HepG2 (cell line): ENCODE results near the gene UBL4B. TPM values are rescaled to one million over a fixed set of nuclear protein-coding genes. Genes with fewer than 3 reads are reported as not detected.

Experiments used
- DDIT3 ChIP-seq: sonication (generic); formaldehyde crosslinking; IDR thresholded peaks from 2 replicates; pipeline ENCODE4 v1.4.0; 2020; ENCODE audit warnings: mild to moderate bottlenecking, missing genetic modification reagents
- DNMT1 ChIP-seq: sonication (generic); formaldehyde crosslinking; IDR thresholded peaks from 2 replicates; pipeline ENCODE4 v1.5.1; 2020; ENCODE audit warnings: mild to moderate bottlenecking, missing genetic modification reagents
- FOXK1 ChIP-seq: sonication (generic); formaldehyde crosslinking; IDR thresholded peaks from 2 replicates; pipeline ENCODE4 v1.4.0; 2020; ENCODE audit warnings: low read depth, missing genetic modification reagents, borderline replicate concordance
- HCFC1 ChIP-seq: fragments of 150-350 bp; IDR thresholded peaks from 2 replicates; pipeline ENCODE4 v1.6.1; 2014; ENCODE audit warnings: low read depth, low read length
- KLF9 ChIP-seq: IDR thresholded peaks from 2 replicates; pipeline ENCODE4 v1.6.1; 2016; ENCODE audit warnings: low read depth
- MBNL3 ChIP-seq: fragments of 250-450 bp; sonication (Bioruptor Pico); conservative IDR thresholded peaks from 2 replicates; pipeline ENCODE4 v1.8.0; 2022; ENCODE audit warnings: mild to moderate bottlenecking, inconsistent platforms
- PAF1 ChIP-seq: IDR thresholded peaks from 2 replicates; pipeline ENCODE4 v1.6.1; 2016; ENCODE audit warnings: missing genetic modification reagents, missing compliant biosample characterization
- PRDM4 ChIP-seq: sonication (generic); formaldehyde crosslinking; IDR thresholded peaks from 2 replicates; pipeline ENCODE4 v1.9.0; 2021; ENCODE audit warnings: missing genetic modification reagents, borderline replicate concordance
- SNRNP70 ChIP-seq: fragments of 200-400 bp; formaldehyde crosslinking; IDR thresholded peaks from 2 replicates; pipeline ENCODE4 v1.6.1; 2017; ENCODE audit warnings: mild to moderate bottlenecking, low read depth, low read length, moderate library complexity
- STAG1 ChIP-seq: sonication (generic); formaldehyde crosslinking; IDR thresholded peaks from 2 replicates; pipeline ENCODE4 v1.4.0; 2020; ENCODE audit warnings: missing genetic modification reagents
- TFE3 ChIP-seq: IDR thresholded peaks from 2 replicates; pipeline ENCODE4 v1.6.1; 2016
- ZNF274 ChIP-seq: sonication (generic); formaldehyde crosslinking; IDR thresholded peaks from 2 replicates; pipeline ENCODE4 v1.5.1; 2020; ENCODE audit warnings: mild to moderate bottlenecking, missing genetic modification reagents
- ZNF276 ChIP-seq: sonication (generic); formaldehyde crosslinking; IDR thresholded peaks from 2 replicates; pipeline ENCODE4 v1.4.0; 2020; ENCODE audit warnings: mild to moderate bottlenecking, low read depth, missing genetic modification reagents
- ZNF382 ChIP-seq: sonication (generic); formaldehyde crosslinking; IDR thresholded peaks from 2 replicates; pipeline ENCODE4 v1.5.0; 2020; ENCODE audit warnings: missing genetic modification reagents, mild to moderate bottlenecking, borderline replicate concordance
- ZNF383 ChIP-seq: sonication (generic); formaldehyde crosslinking; IDR thresholded peaks from 2 replicates; pipeline ENCODE4 v1.4.0; 2020; ENCODE audit warnings: missing genetic modification reagents, mild to moderate bottlenecking, borderline replicate concordance
- ZNF414 ChIP-seq: sonication (generic); formaldehyde crosslinking; IDR thresholded peaks from 2 replicates; pipeline ENCODE4 v1.5.0; 2020; ENCODE audit warnings: missing genetic modification reagents
- ZNF747 ChIP-seq: sonication (generic); formaldehyde crosslinking; IDR thresholded peaks from 2 replicates; pipeline ENCODE4 v1.8.1; 2023; ENCODE audit warnings: missing genetic modification reagents, mild to moderate bottlenecking, borderline replicate concordance
- ZNF761 ChIP-seq: sonication (generic); formaldehyde crosslinking; conservative IDR thresholded peaks from 2 replicates; pipeline ENCODE4 v1.4.0; 2020; ENCODE audit warnings: mild to moderate bottlenecking, missing genetic modification reagents
- ZNF83 ChIP-seq: sonication (generic); formaldehyde crosslinking; IDR thresholded peaks from 2 replicates; pipeline ENCODE4 v1.4.0; 2020; ENCODE audit warnings: missing genetic modification reagents, mild to moderate bottlenecking, borderline replicate concordance
- polyA plus RNA-seq, 8 experiments: library from polyadenylated mRNA; depleted of rRNA in 3 of 8; stranded (reverse) in 7 of 8; unstranded in 1 of 8; fragments of >200 nt; fragmentation: Illumina TruSeq in 4 of 8; extraction: Trizol in 4 of 8; gene quantifications; 2 replicates each; pipeline versions ENCODE4 v1.2.1 to v1.2.3, GENCODE V29; 2011 to 2016; ENCODE audit warnings: low read depth in 4 of 8, missing spikeins in 1 of 8, mixed read lengths in 1 of 8; ENCODE audit not compliant: insufficient read depth in 1 of 8
- total RNA-seq, 5 experiments: library from RNA; depleted of rRNA; stranded (reverse); fragments of >200 nt; fragmentation: Illumina TruSeq; extraction: Trizol; gene quantifications; 2 replicates each; pipeline ENCODE4 v1.2.3, GENCODE V29; 2016; ENCODE audit warnings: low read depth in 1 of 5

UBL4B gene
- total and polyA plus RNA-seq, 2 of the 13 experiments (the other 11 are each of a cell fraction or from before 2014, with no cell fraction given), result not detected

GRCh38 chr1:110155878-110156522 lies 43.8 kb downstream of the UBL4B start (continued):
- TF ChIP-seq TFE3 (CRISPR knock-in tag) (peak; percentile 58; the same call in 1 of the 2 replicates), ZNF274 (no peak), SNRNP70 (no peak), PRDM4 (CRISPR knock-in tag) (no peak), ZNF382 (no peak), DNMT1 (no peak), ZNF83 (CRISPR knock-in tag) (no peak), FOXK1 (CRISPR knock-in tag) (no peak), HCFC1 (no peak), ZNF747 (CRISPR knock-in tag) (no peak), KLF9 (CRISPR knock-in tag) (no peak), DDIT3 (CRISPR knock-in tag) (no peak), ZNF761 (no peak), ZNF276 (CRISPR knock-in tag) (no peak), MBNL3 (CRISPR knock-in tag) (no peak), ZNF383 (CRISPR knock-in tag) (no peak), STAG1 (no peak), ZNF414 (CRISPR knock-in tag) (no peak), PAF1 (CRISPR knock-in tag) (no peak)
